Astrocyte (in vitro differentiated cells and primary cell): ENCODE measurements around the gene ADAM30. TPM values are rescaled to one million over a fixed set of nuclear protein-coding genes. Genes with fewer than 3 reads are reported as not detected.

Source experiments
- DNase-seq: peaks from one replicate; pipeline ENCODE4 v3.0.0-alpha.2; 2010; ENCODE audit warnings: low read depth
- FAIRE-seq: peaks from 2 replicates; lab custom pipeline; 2011; peaks lifted over from hg19 to GRCh38; lab: Jason Lieb, UNC
- H2AFZ ChIP-seq: 2 replicates; pipeline ENCODE4 v1.6.0; 2012; ENCODE audit warnings: low read depth, low read length, inconsistent platforms
- H3K27ac ChIP-seq: 2 replicates; pipeline ENCODE4 v1.5.1; 2011; ENCODE audit warnings: low read depth, low read length, inconsistent platforms
- H3K27me3 ChIP-seq: 2 replicates; pipeline ENCODE4 v1.6.0; 2011; ENCODE audit warnings: low read length, inconsistent platforms; ENCODE audit not compliant: insufficient read depth
- H3K36me3 ChIP-seq: 2 replicates; pipeline ENCODE4 v1.5.1; 2011; ENCODE audit warnings: low read length, inconsistent platforms; ENCODE audit not compliant: insufficient read depth
- H3K4me1 ChIP-seq: 2 replicates; pipeline ENCODE4 v1.5.1; 2011; ENCODE audit warnings: low read length, inconsistent platforms; ENCODE audit not compliant: insufficient read depth
- H3K4me2 ChIP-seq: 2 replicates; pipeline ENCODE4 v1.6.0; 2012; ENCODE audit warnings: low read length, inconsistent platforms
- H3K4me3 ChIP-seq: 2 replicates; pipeline ENCODE4 v1.5.1; 2011; ENCODE audit warnings: low read depth, mild to moderate bottlenecking, low read length, inconsistent platforms; ENCODE audit not compliant: insufficient read depth
- H3K79me2 ChIP-seq: 2 replicates; pipeline ENCODE4 v1.6.0; 2012; ENCODE audit warnings: mild to moderate bottlenecking, low read length, inconsistent platforms; ENCODE audit not compliant: insufficient read depth
- H3K9ac ChIP-seq: 2 replicates; pipeline ENCODE4 v1.6.0; 2012; ENCODE audit warnings: mild to moderate bottlenecking, low read length, inconsistent platforms
- H3K9me3 ChIP-seq: 2 replicates; pipeline ENCODE4 v1.5.1; 2012; ENCODE audit warnings: low read depth, mild to moderate bottlenecking, low read length, inconsistent platforms; ENCODE audit not compliant: insufficient read depth
- H4K20me1 ChIP-seq: 2 replicates; pipeline ENCODE4 v1.6.0; 2012; ENCODE audit warnings: low read length, inconsistent platforms; ENCODE audit not compliant: insufficient read depth
- H3K27ac Mint-ChIP-seq: one replicate; pipeline ENCODE4 v1.8.0; 2021; ENCODE audit warnings: mild to moderate bottlenecking, mixed read lengths; ENCODE audit not compliant: unreplicated experiment
- H3K27me3 Mint-ChIP-seq: one replicate; pipeline ENCODE4 v1.8.0; 2021; ENCODE audit warnings: low read depth, mixed read lengths; ENCODE audit not compliant: unreplicated experiment
- H3K36me3 Mint-ChIP-seq: one replicate; pipeline ENCODE4 v1.8.0; 2021; ENCODE audit warnings: low read depth, mixed read lengths; ENCODE audit not compliant: unreplicated experiment
- H3K4me1 Mint-ChIP-seq: one replicate; pipeline ENCODE4 v1.8.0; 2021; ENCODE audit warnings: low read depth, mixed read lengths; ENCODE audit not compliant: unreplicated experiment
- H3K4me3 Mint-ChIP-seq: one replicate; pipeline ENCODE4 v1.8.0; 2021; ENCODE audit warnings: mild to moderate bottlenecking, moderate library complexity, mixed read lengths; ENCODE audit not compliant: unreplicated experiment
- H3K9me3 Mint-ChIP-seq: one replicate; pipeline ENCODE4 v1.8.0; 2021; ENCODE audit warnings: mild to moderate bottlenecking, mixed read lengths; ENCODE audit not compliant: unreplicated experiment
- EZH2 ChIP-seq: IDR thresholded peaks from 2 replicates; pipeline ENCODE4 v1.6.1; 2012; ENCODE audit warnings: mild to moderate bottlenecking, low read length, inconsistent platforms; ENCODE audit not compliant: insufficient read depth
- total RNA-seq: library from RNA; stranded (reverse); gene quantifications from 2 replicates; pipeline ENCODE4 v1.2.1, GENCODE V29; 2021
- TF ChIP-seq, protein P1 (sequence below): IDR thresholded peaks from 2 replicates; pipeline ENCODE4 v1.5.1; 2011; ENCODE audit warnings: low read depth, mild to moderate bottlenecking, inconsistent platforms, low read length, moderate library complexity; ENCODE audit not compliant: insufficient read depth

ADAM30 gene
- total RNA-seq, 1 donor from 2014 or later = not detected

DNA sequence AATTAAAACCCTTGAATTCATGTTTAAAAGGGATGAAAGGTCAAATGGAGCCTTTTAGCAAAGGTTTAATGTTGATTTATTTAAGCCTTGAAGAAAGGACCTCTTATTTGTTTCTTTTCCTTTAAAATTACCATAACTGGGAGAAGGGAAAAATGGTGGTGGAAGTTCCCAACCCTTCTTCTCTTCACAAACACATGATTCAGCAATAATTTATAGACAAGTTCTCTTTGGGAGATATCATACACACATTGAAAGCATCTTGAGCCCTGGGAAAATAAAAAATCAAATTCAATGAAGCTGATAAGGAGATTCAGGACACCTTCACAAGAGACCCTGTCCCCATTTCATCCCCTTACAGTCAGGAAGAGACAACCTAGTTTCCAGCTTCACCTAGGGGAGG, 8.9 kb downstream of the ADAM30 start:
- Histone ChIP-seq H3K9ac (no peak overlapping the region), H3K27me3 (peaks cover 3% of the 10 kb centered on the region), H3K4me1 (no peaks in the 10 kb centered on the region), H3K36me3 (no peaks in the 10 kb centered on the region), H4K20me1 (no peaks in the 10 kb centered on the region), H3K4me3 (no peak overlapping the region), H3K27ac (no peak overlapping the region), H3K4me2 (no peak overlapping the region), H3K9me3 (no peaks in the 10 kb centered on the region), H2AFZ (no peak overlapping the region), H3K79me2 (no peaks in the 10 kb centered on the region)
- TF ChIP-seq EZH2 = no peak
- TF ChIP-seq, protein P1, sequence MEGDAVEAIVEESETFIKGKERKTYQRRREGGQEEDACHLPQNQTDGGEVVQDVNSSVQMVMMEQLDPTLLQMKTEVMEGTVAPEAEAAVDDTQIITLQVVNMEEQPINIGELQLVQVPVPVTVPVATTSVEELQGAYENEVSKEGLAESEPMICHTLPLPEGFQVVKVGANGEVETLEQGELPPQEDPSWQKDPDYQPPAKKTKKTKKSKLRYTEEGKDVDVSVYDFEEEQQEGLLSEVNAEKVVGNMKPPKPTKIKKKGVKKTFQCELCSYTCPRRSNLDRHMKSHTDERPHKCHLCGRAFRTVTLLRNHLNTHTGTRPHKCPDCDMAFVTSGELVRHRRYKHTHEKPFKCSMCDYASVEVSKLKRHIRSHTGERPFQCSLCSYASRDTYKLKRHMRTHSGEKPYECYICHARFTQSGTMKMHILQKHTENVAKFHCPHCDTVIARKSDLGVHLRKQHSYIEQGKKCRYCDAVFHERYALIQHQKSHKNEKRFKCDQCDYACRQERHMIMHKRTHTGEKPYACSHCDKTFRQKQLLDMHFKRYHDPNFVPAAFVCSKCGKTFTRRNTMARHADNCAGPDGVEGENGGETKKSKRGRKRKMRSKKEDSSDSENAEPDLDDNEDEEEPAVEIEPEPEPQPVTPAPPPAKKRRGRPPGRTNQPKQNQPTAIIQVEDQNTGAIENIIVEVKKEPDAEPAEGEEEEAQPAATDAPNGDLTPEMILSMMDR = no peak
- Mint-ChIP-seq H3K36me3 (no peaks in the 10 kb centered on the region), H3K4me3 (no peak overlapping the region), H3K27me3 (peaks cover 9% of the 10 kb centered on the region), H3K27ac (no peak overlapping the region), H3K9me3 (peaks cover 7% of the 10 kb centered on the region), H3K4me1 (no peaks in the 10 kb centered on the region)
- no peak for FAIRE-seq
- no peak for DNase-seq

DNA sequence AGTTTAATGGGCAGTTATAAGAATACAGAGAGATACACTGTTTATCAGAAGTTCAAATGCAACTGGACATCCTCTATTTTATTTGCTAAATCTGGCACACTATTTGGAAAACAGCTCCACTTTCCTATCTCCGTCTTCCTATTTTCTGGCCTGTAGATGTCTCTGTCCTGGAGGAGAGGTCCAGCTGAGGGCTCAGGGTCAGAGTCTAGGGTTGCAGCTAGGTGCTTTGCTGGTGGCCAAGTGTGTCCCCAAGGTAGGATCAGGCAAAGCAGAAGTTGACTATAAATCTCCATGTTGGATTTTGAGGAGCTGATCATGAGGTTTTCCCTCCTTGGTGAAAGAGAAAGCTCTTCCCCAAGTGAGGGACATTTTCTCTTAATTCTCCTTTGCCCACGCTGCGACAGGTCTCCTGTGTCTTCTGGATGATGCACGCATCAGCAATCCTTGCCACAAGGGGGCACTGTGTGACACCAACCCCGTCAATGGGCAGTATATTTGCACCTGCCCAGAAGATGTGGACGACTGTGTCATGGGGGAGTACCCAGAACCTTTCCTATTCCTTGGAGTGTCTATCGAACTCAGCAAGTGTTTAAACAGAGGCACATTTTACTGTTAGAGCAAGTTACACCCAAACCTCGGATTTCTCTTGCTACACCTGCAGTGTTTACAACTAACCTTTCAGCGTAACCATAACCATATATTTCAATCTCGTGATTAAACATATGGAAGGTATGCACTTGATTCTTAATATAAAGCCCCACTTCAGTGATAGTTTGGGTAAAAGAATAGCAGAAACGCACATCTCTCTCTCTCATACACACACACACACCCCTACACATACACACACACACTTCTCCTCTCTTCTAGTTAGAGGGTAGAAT, 10.2 kb downstream of the ADAM30 start:
- H3K27ac ChIP-seq = no peak overlapping the region
- H3K9me3 Mint-ChIP-seq = peaks cover 6% of the 10 kb centered on the region
- no peaks in the 10 kb centered on the region for H3K4me1 Mint-ChIP-seq
- no peak overlapping the region for H3K9ac ChIP-seq
- H3K36me3 Mint-ChIP-seq = no peaks in the 10 kb centered on the region
- H3K4me3 ChIP-seq = no peak overlapping the region
- no peaks in the 10 kb centered on the region for H4K20me1 ChIP-seq
- peaks cover 3% of the 10 kb centered on the region for H3K27me3 ChIP-seq
- no peaks in the 10 kb centered on the region for H3K4me1 ChIP-seq
- H3K79me2 ChIP-seq = no peaks in the 10 kb centered on the region
- H3K4me2 ChIP-seq = no peak overlapping the region
- no peaks in the 10 kb centered on the region for H3K9me3 ChIP-seq
- no peaks in the 10 kb centered on the region for H3K36me3 ChIP-seq
- H3K4me3 Mint-ChIP-seq = no peak overlapping the region
- FAIRE-seq (no peak), DNase-seq (no peak)
- H3K27ac Mint-ChIP-seq = no peak overlapping the region
- no peak overlapping the region for H2AFZ ChIP-seq
- peaks cover 9% of the 10 kb centered on the region for H3K27me3 Mint-ChIP-seq
- TF ChIP-seq, protein P1 = peak; percentile 74
- no peak for TF ChIP-seq EZH2

DNA sequence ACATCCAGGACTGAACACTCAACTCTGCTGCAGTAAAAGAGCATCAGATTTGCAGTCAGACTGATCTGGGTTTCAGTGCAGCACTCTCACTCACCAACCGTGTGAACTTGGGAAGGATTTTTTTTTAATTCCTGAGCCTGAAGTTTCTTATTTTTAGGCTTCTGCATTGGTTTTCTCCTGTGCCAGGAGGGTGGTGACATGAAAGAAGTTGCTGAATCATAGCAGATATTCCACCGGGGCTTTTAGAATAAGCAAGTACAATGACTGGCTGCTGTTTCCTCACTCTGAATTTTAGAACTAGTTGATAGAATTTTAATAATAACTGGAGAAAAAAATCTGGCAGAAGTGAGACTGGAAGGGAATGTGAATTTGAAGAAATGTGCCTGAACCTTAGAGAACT, 11.6 kb downstream of the ADAM30 start:
- peaks cover 6% of the 10 kb centered on the region for H3K9me3 Mint-ChIP-seq
- no peak overlapping the region for H3K9ac ChIP-seq
- no peak overlapping the region for H3K4me2 ChIP-seq
- no peaks in the 10 kb centered on the region for H3K36me3 Mint-ChIP-seq
- H3K27ac Mint-ChIP-seq = no peak overlapping the region
- peaks cover 3% of the 10 kb centered on the region for H3K27me3 ChIP-seq
- no peaks in the 10 kb centered on the region for H3K36me3 ChIP-seq
- no peak overlapping the region for H3K4me3 ChIP-seq
- no peak for TF ChIP-seq EZH2
- TF ChIP-seq, protein P1 = no peak
- DNase-seq (no peak), FAIRE-seq (no peak)
- no peak overlapping the region for H3K4me3 Mint-ChIP-seq
- no peak overlapping the region for H2AFZ ChIP-seq
- no peaks in the 10 kb centered on the region for H4K20me1 ChIP-seq
- H3K27ac ChIP-seq = no peak overlapping the region
- H3K4me1 ChIP-seq = no peaks in the 10 kb centered on the region
- peaks cover 13% of the 10 kb centered on the region for H3K27me3 Mint-ChIP-seq
- H3K4me1 Mint-ChIP-seq = no peaks in the 10 kb centered on the region
- no peaks in the 10 kb centered on the region for H3K79me2 ChIP-seq
- H3K9me3 ChIP-seq = no peaks in the 10 kb centered on the region
